ENCODE measurements around the gene ADISSP. TPM values are rescaled to one million over a fixed set of nuclear protein-coding genes. Genes with fewer than 3 reads are reported as not detected.
A peak's percentile ranks its signal among the peaks of the same experiment; 100 is the strongest.

ADISSP gene
- total RNA-seq, 4 donors from 2014 or later: 36.1 to 74.7 (median 59.3) TPM

GRCh38 chr20:3777716-3778629, 10.4 kb upstream of the ADISSP start:
- Histone ChIP-seq H3K4me1 (peaks cover 0 to 45% (median 12%) of the 10 kb centered on the region in 3 donors), H3K27ac (peak overlapping the region in 3 of 4 donors; percentile 36 to 69 (median 41)), H3K4me3 (peak overlapping the region; percentile 23 to 55), H3K36me3 (peaks cover 0 to 6% of the 10 kb centered on the region in 2 donors), H3K9me3 (no peaks in the 10 kb centered on the region), H3K27me3 (no peaks in the 10 kb centered on the region)
- TF ChIP-seq CTCF (IDR thresholded peaks at IDR 0.05) (peak in 2 of 4 experiments; percentile 8 to 35), EP300 (IDR thresholded peaks at IDR 0.05) (no peak), POLR2A (IDR thresholded peaks at IDR 0.05) (no peak), POLR2AphosphoS5 (IDR thresholded peaks at IDR 0.05) (no peak)
- WGBS, 2 donors (ENCODE audit: low coverage in 1 of 2): 50% methylated on average over 9 of the region's 70 CpGs; no CpG with 5 or more reads in 1 of the 2 donors
- ATAC-seq: peak; percentile 77

- TF ChIP-seq POLR2AphosphoS5 (IDR thresholded peaks at IDR 0.05): no peak
- TF ChIP-seq CTCF (IDR thresholded peaks at IDR 0.05): no peak
- TF ChIP-seq EP300 (IDR thresholded peaks at IDR 0.05): no peak
- no peak for TF ChIP-seq POLR2A (IDR thresholded peaks at IDR 0.05)
- ATAC-seq: no peak
- 13% methylated on average over 11 of the region's 16 CpGs; no CpG with 5 or more reads in 1 of the 2 donors for WGBS, 2 donors (ENCODE audit: low coverage in 1 of 2)
- H3K4me3 ChIP-seq: peak overlapping the region; percentile 23 to 55
- no peaks in the 10 kb centered on the region for H3K27me3 ChIP-seq
- no peaks in the 10 kb centered on the region for H3K36me3 ChIP-seq
- peak overlapping the region in 3 of 4 donors; percentile 36 to 69 (median 41) for H3K27ac ChIP-seq
- no peaks in the 10 kb centered on the region for H3K9me3 ChIP-seq
- H3K4me1 ChIP-seq: peaks cover 0 to 39% (median 12%) of the 10 kb centered on the region in 3 donors
Measured at GRCh38 chr20:3777381-3777715, 9.8 kb upstream of the ADISSP start.

GRCh38 chr20:3775457-3776108, 8.0 kb upstream of the ADISSP start:
- 96 to 100% methylated on average over 3 to 4 of the region's 4 CpGs for WGBS, 2 donors (ENCODE audit: low coverage in 1 of 2)
- H3K27me3 ChIP-seq: no peaks in the 10 kb centered on the region
- no peak for ATAC-seq

GRCh38 chr20:3771552-3772058, 4.1 kb upstream of the ADISSP start:
- no peaks in the 10 kb centered on the region for H3K36me3 ChIP-seq
- H3K27me3 ChIP-seq: no peaks in the 10 kb centered on the region
- H3K9me3 ChIP-seq: no peaks in the 10 kb centered on the region
- no peak overlapping the region for H3K4me3 ChIP-seq
- ATAC-seq: no peak
- 83 to 91% methylated on average over 4 to 7 of the region's 7 CpGs for WGBS, 2 donors (ENCODE audit: low coverage in 1 of 2)
- no peak for TF ChIP-seq POLR2AphosphoS5 (IDR thresholded peaks at IDR 0.05)
- TF ChIP-seq EP300 (IDR thresholded peaks at IDR 0.05): no peak
- TF ChIP-seq POLR2A (IDR thresholded peaks at IDR 0.05): no peak
- no peak for TF ChIP-seq CTCF (IDR thresholded peaks at IDR 0.05)
- H3K27ac ChIP-seq: no peak overlapping the region
- H3K4me1 ChIP-seq: peaks cover 2 to 30% (median 13%) of the 10 kb centered on the region in 3 donors

More at GRCh38 chr20:3775457-3776108, 8.0 kb upstream of the ADISSP start:
- no peaks in the 10 kb centered on the region for H3K9me3 ChIP-seq
- no peak overlapping the region for H3K4me3 ChIP-seq
- TF ChIP-seq POLR2AphosphoS5 (IDR thresholded peaks at IDR 0.05): no peak
- no peak for TF ChIP-seq POLR2A (IDR thresholded peaks at IDR 0.05)
- no peak for TF ChIP-seq EP300 (IDR thresholded peaks at IDR 0.05)
- TF ChIP-seq CTCF (IDR thresholded peaks at IDR 0.05): no peak
- no peak overlapping the region for H3K27ac ChIP-seq
- H3K36me3 ChIP-seq: no peaks in the 10 kb centered on the region
- peaks cover 0 to 24% (median 12%) of the 10 kb centered on the region in 3 donors for H3K4me1 ChIP-seq

Data from gastroesophageal sphincter (tissue), 4 donors.